ENCODE results near the gene GCFC2.

DNA sequence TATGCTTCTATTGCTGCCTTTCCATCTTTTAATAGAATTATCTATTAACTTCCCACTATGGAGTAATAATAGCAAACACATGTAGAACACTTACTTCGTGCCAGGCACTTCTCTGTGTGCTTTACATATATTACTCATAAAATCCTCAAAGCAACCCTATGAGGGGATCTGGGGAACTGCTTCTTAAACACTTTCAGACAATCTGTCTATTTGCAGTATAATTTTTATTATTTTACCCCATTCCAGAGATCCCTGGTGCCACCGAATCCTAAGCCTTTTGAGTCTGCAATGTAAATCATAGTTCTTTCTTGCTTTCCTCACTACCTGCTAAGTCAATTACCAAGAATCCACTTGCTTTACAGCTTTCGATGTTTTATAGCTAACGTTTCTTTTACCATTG, 25.6 kb upstream of the GCFC2 start:
- TF ChIP-seq, protein P1, sequence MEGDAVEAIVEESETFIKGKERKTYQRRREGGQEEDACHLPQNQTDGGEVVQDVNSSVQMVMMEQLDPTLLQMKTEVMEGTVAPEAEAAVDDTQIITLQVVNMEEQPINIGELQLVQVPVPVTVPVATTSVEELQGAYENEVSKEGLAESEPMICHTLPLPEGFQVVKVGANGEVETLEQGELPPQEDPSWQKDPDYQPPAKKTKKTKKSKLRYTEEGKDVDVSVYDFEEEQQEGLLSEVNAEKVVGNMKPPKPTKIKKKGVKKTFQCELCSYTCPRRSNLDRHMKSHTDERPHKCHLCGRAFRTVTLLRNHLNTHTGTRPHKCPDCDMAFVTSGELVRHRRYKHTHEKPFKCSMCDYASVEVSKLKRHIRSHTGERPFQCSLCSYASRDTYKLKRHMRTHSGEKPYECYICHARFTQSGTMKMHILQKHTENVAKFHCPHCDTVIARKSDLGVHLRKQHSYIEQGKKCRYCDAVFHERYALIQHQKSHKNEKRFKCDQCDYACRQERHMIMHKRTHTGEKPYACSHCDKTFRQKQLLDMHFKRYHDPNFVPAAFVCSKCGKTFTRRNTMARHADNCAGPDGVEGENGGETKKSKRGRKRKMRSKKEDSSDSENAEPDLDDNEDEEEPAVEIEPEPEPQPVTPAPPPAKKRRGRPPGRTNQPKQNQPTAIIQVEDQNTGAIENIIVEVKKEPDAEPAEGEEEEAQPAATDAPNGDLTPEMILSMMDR (IDR thresholded peaks at IDR 0.05; ENCODE audit: low read depth, low read length), result no peak
- no peak for TF ChIP-seq EZH2phosphoT487 (IDR thresholded peaks at IDR 0.05; ENCODE audit: low read depth)

Data from OCI-LY3 (cell line).